ENCODE results near the gene SORCS3. TPM values are rescaled to one million over a fixed set of nuclear protein-coding genes. Genes with fewer than 3 reads are reported as not detected.

Gene SORCS3
- total RNA-seq, 1 experiment from 2014 or later: not detected

DNA sequence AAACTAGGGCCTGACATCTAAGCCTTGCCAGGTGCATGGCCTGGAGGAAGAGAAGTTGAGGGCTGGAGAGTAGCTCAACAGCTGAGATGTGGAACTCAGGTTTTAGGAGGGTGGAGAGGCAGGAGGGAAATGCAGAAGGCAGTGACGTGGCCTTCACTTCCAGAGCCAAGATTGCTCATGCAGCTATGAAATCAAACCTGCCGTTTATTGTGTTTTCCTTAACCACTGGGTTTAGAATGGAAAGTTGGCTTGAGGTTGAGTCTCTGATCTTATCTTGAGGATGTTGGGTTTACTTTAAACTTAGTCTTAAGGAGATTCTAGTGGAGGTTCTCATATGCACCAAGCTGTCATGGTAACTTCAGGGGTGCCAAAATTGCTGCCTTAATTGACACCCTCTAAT lies 178.6 kb downstream of the SORCS3 start:
- H3K36me3 ChIP-seq (ENCODE audit: low read depth, low read length): no peaks in the 10 kb centered on the region
- H3K9ac ChIP-seq (ENCODE audit: low read length): no peak overlapping the region
- H3K27ac ChIP-seq (ENCODE audit: low read length): no peak overlapping the region
- H3K79me2 ChIP-seq (ENCODE audit: low read length): no peaks in the 10 kb centered on the region
- H3K27me3 ChIP-seq (ENCODE audit: low read length): no peaks in the 10 kb centered on the region
- no peaks in the 10 kb centered on the region for H4K20me1 ChIP-seq (ENCODE audit: low read length)
- DNase-seq (no peak), ATAC-seq (no peak)
- H3K9me2 ChIP-seq (replicated peaks; ENCODE audit: low read length): no peaks in the 10 kb centered on the region
- no peak overlapping the region for H2AFZ ChIP-seq (ENCODE audit: low read length)
- ChIA-PET CTCF (no interaction called here), POLR2A (ENCODE audit: unreplicated experiment) (no interaction called here)
- intact Hi-C loops (cut with micrococcal nuclease): no loop called here
- TF ChIP-seq, protein P1, sequence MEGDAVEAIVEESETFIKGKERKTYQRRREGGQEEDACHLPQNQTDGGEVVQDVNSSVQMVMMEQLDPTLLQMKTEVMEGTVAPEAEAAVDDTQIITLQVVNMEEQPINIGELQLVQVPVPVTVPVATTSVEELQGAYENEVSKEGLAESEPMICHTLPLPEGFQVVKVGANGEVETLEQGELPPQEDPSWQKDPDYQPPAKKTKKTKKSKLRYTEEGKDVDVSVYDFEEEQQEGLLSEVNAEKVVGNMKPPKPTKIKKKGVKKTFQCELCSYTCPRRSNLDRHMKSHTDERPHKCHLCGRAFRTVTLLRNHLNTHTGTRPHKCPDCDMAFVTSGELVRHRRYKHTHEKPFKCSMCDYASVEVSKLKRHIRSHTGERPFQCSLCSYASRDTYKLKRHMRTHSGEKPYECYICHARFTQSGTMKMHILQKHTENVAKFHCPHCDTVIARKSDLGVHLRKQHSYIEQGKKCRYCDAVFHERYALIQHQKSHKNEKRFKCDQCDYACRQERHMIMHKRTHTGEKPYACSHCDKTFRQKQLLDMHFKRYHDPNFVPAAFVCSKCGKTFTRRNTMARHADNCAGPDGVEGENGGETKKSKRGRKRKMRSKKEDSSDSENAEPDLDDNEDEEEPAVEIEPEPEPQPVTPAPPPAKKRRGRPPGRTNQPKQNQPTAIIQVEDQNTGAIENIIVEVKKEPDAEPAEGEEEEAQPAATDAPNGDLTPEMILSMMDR (conservative IDR thresholded peaks at IDR 0.05; ENCODE audit: low read depth, low read length): no peak
- no peak for TF ChIP-seq EZH2 (IDR thresholded peaks at IDR 0.05; ENCODE audit: low read length, unreplicated experiment)
- no peak for TF ChIP-seq EZH2phosphoT487 (IDR thresholded peaks at IDR 0.05; ENCODE audit: borderline replicate concordance, low read length)
- no peak overlapping the region for H3K4me3 ChIP-seq (ENCODE audit: low read length)
- H3F3A ChIP-seq (ENCODE audit: low read length, unreplicated experiment): no peaks in the 10 kb centered on the region
- H3K4me1 ChIP-seq (ENCODE audit: insufficient read depth, low read length): no peaks in the 10 kb centered on the region
- no TSS peak for BruUV-seq (replicated peaks)
- H3K9me3 ChIP-seq (ENCODE audit: low read length): no peaks in the 10 kb centered on the region
- no peak overlapping the region for H3K4me2 ChIP-seq (ENCODE audit: low read length)

DNA sequence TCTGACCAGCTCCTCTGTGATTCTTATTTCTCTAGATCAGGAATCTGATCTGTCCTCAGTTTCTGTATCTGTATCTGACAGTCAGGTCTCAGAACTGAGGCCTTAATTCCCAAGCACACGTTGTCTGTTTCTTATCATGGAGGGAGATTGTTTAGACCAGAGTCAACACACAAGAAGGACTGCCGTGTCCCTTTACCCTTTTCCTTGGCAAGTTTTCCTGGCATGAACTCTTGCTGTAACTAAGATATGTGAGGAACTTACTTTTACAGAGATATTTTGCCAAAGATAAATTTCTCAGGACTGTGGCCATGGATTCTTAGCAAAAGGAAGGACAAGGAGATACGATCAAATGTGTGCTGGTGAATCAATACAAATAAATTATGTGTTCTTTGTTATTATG lies 181.0 kb downstream of the SORCS3 start:
- no peak for ATAC-seq
- no peaks in the 10 kb centered on the region for H3K9me2 ChIP-seq (replicated peaks; ENCODE audit: low read length)
- no peak overlapping the region for H3K4me3 ChIP-seq (ENCODE audit: low read length)
- BruUV-seq (replicated peaks): no TSS peak
- CTCF ChIA-PET: no interaction called here
- no peaks in the 10 kb centered on the region for H3K9me3 ChIP-seq (ENCODE audit: low read length)
- no peaks in the 10 kb centered on the region for H3K36me3 ChIP-seq (ENCODE audit: low read depth, low read length)
- H3K4me1 ChIP-seq (ENCODE audit: insufficient read depth, low read length): no peaks in the 10 kb centered on the region
- no peaks in the 10 kb centered on the region for H3K79me2 ChIP-seq (ENCODE audit: low read length)
- H3K9ac ChIP-seq (ENCODE audit: low read length): no peak overlapping the region
- POLR2A ChIA-PET (ENCODE audit: unreplicated experiment): no interaction called here
- DNase-seq: no peak
- H3K4me2 ChIP-seq (ENCODE audit: low read length): no peak overlapping the region
- H3K27me3 ChIP-seq (ENCODE audit: low read length): no peaks in the 10 kb centered on the region
- no peak overlapping the region for H3K27ac ChIP-seq (ENCODE audit: low read length)
- H3F3A ChIP-seq (ENCODE audit: low read length, unreplicated experiment): no peaks in the 10 kb centered on the region
- no peak overlapping the region for H2AFZ ChIP-seq (ENCODE audit: low read length)
- intact Hi-C loops (cut with micrococcal nuclease): no loop called here
- TF ChIP-seq, protein P1 (conservative IDR thresholded peaks at IDR 0.05; ENCODE audit: low read depth, low read length): no peak
- no peak for TF ChIP-seq EZH2phosphoT487 (IDR thresholded peaks at IDR 0.05; ENCODE audit: borderline replicate concordance, low read length)
- TF ChIP-seq EZH2 (IDR thresholded peaks at IDR 0.05; ENCODE audit: low read length, unreplicated experiment): no peak
- no peaks in the 10 kb centered on the region for H4K20me1 ChIP-seq (ENCODE audit: low read length)

DNA sequence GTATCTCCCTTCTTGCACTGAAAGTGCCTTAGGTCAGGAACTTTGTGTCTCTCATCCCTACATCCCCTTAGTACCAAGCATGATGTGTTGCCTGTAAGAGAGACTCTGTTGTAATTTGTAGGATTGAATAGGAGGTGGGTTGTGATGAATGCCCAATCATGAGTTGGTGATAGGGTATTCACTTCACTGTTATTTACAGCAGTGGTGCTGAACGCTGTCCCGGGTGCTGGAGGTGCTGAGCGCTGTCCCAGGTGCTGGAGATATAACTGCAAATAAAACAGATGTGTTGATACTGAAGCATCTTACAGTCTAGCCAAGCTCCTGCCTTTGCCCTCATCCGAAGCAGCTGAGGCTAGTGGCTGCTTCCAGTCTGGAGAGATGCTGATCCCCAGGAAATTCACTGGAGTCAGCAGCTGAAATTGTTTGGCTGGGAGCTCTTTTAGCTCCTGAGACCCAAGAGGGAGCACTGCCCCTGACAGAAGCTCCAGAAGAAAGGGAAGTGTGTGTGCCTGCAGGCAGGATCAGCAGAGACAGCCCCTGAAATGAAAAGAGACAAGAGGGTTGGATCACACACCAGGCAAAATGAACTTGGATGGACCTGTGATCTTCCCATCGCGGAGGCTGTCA lies 183.4 kb downstream of the SORCS3 start:
- ATAC-seq (no peak), DNase-seq (peak; percentile 25)
- Histone ChIP-seq H3K27ac (ENCODE audit: low read length) (no peak overlapping the region), H3F3A (ENCODE audit: low read length, unreplicated experiment) (no peaks in the 10 kb centered on the region), H3K4me2 (ENCODE audit: low read length) (no peak overlapping the region), H3K79me2 (ENCODE audit: low read length) (no peaks in the 10 kb centered on the region), H3K9ac (ENCODE audit: low read length) (no peak overlapping the region), H3K9me2 (replicated peaks; ENCODE audit: low read length) (no peaks in the 10 kb centered on the region), H3K4me1 (ENCODE audit: insufficient read depth, low read length) (no peaks in the 10 kb centered on the region), H2AFZ (ENCODE audit: low read length) (no peak overlapping the region), H3K36me3 (ENCODE audit: low read depth, low read length) (no peaks in the 10 kb centered on the region), H3K27me3 (ENCODE audit: low read length) (no peaks in the 10 kb centered on the region), H3K4me3 (ENCODE audit: low read length) (no peak overlapping the region), H3K9me3 (ENCODE audit: low read length) (no peaks in the 10 kb centered on the region), H4K20me1 (ENCODE audit: low read length) (no peaks in the 10 kb centered on the region)
- CTCF ChIA-PET: no interaction called here
- no peak for TF ChIP-seq EZH2phosphoT487 (IDR thresholded peaks at IDR 0.05; ENCODE audit: borderline replicate concordance, low read length)
- no peak for TF ChIP-seq EZH2 (IDR thresholded peaks at IDR 0.05; ENCODE audit: low read length, unreplicated experiment)
- TF ChIP-seq, protein P1 (conservative IDR thresholded peaks at IDR 0.05; ENCODE audit: low read depth, low read length): no peak
- intact Hi-C loops (cut with micrococcal nuclease): no loop called here
- BruUV-seq (replicated peaks): no TSS peak
- POLR2A ChIA-PET (ENCODE audit: unreplicated experiment): no interaction called here

Data from PC-3 (cell line).